ENCODE measurements around the gene DNAL4.

- TF ChIP-seq CTCF (IDR thresholded peaks at IDR 0.05 in 2 of 3, conservative IDR thresholded peaks at IDR 0.05 in 1 of 3; ENCODE audit: control insufficient read depth in 2 of 3, extremely low read depth in 1 of 3, insufficient read depth in 1 of 3, low read depth in 3 of 3, low read length in 3 of 3) (no peak), RFX5 (IDR thresholded peaks at IDR 0.05; ENCODE audit: low read depth, low read length) (no peak), RBBP5 (conservative IDR thresholded peaks at IDR 0.05) (no peak), RUNX3 (IDR thresholded peaks at IDR 0.05; ENCODE audit: low read length) (no peak), POLR2A (IDR thresholded peaks at IDR 0.05; ENCODE audit: low read depth, low read length) (no peak), MAX (IDR thresholded peaks at IDR 0.05; ENCODE audit: low read depth, low read length) (no peak), FOXM1 (IDR thresholded peaks at IDR 0.05; ENCODE audit: low read depth, low read length) (no peak), NFIC (IDR thresholded peaks at IDR 0.05; ENCODE audit: low read depth, low read length) (no peak), POLR2AphosphoS5 (IDR thresholded peaks at IDR 0.05; ENCODE audit: low read length) (no peak), BHLHE40 (IDR thresholded peaks at IDR 0.05; ENCODE audit: borderline replicate concordance in 1 of 2, low read depth in 2 of 2, low read length in 1 of 2) (no peak)
Observed at GRCh38 chr22:38832005-38832978, 38.3 kb upstream of the DNAL4 start.
